PFSK-1 (cell line): Measurements from ENCODE around the gene ANKS1A.

Experiments used
- FOXP2 ChIP-seq: optimal IDR thresholded peaks from 2 replicates; pipeline ENCODE3; 2011; ENCODE audit warnings: borderline replicate concordance, control low read depth, inconsistent platforms; ENCODE audit not compliant: insufficient read depth; ENCODE audit errors: extremely low read length, extremely low read depth
- POLR2AphosphoS5 ChIP-seq: IDR thresholded peaks from 2 replicates; pipeline ENCODE4 v1.6.1; 2012; ENCODE audit warnings: low read depth, mild to moderate bottlenecking, control low read depth, low read length, moderate library complexity
- REST ChIP-seq, 2 experiments: IDR thresholded peaks; 2 replicates each; pipeline versions ENCODE4 v1.6.1 to v1.8.0; 2011 to 2012; ENCODE audit warnings: low read depth in 2 of 2, low read length in 2 of 2, control low read depth in 1 of 2, inconsistent platforms in 1 of 2, mild to moderate bottlenecking in 1 of 2, moderate library complexity in 1 of 2; ENCODE audit not compliant: insufficient read depth in 1 of 2
- SIN3A ChIP-seq: IDR thresholded peaks from 2 replicates; pipeline ENCODE4 v1.6.1; 2012; ENCODE audit warnings: mild to moderate bottlenecking, low read length, moderate library complexity, borderline replicate concordance; ENCODE audit not compliant: insufficient read depth
- TAF1 ChIP-seq: IDR thresholded peaks from 2 replicates; pipeline ENCODE4 v1.6.1; 2012; ENCODE audit warnings: low read length, control low read depth, borderline replicate concordance; ENCODE audit not compliant: insufficient read depth

ANKS1A gene

GRCh38 chr6:34920097-34920496 lies 31.0 kb downstream of the ANKS1A start:
- TF ChIP-seq SIN3A, result no peak
- TF ChIP-seq REST (IDR thresholded peaks at IDR 0.05; ENCODE audit: insufficient read depth in 1 of 2, low read depth in 2 of 2, low read length in 2 of 2), result no peak
- TF ChIP-seq TAF1, result no peak
- no peak for TF ChIP-seq POLR2AphosphoS5
- no peak for TF ChIP-seq FOXP2

GRCh38 chr6:34922177-34922663 lies 33.2 kb downstream of the ANKS1A start:
- no peak for TF ChIP-seq POLR2AphosphoS5
- TF ChIP-seq REST (IDR thresholded peaks at IDR 0.05; ENCODE audit: insufficient read depth in 1 of 2, low read depth in 2 of 2, low read length in 2 of 2), result no peak
- TF ChIP-seq TAF1, result no peak
- TF ChIP-seq FOXP2, result no peak
- no peak for TF ChIP-seq SIN3A

GRCh38 chr6:34924831-34925625 lies 36.0 kb downstream of the ANKS1A start:
- TF ChIP-seq FOXP2 (no peak), SIN3A (no peak), TAF1 (no peak), REST (IDR thresholded peaks at IDR 0.05; ENCODE audit: insufficient read depth in 1 of 2, low read depth in 2 of 2, low read length in 2 of 2) (no peak), POLR2AphosphoS5 (no peak)

- TF ChIP-seq REST (IDR thresholded peaks at IDR 0.05; ENCODE audit: insufficient read depth in 1 of 2, low read depth in 2 of 2, low read length in 2 of 2) (no peak), TAF1 (no peak), SIN3A (no peak), FOXP2 (no peak), POLR2AphosphoS5 (no peak)
Measured at GRCh38 chr6:34926655-34927054, 37.6 kb downstream of the ANKS1A start.

GRCh38 chr6:34928220-34928619 lies 39.2 kb downstream of the ANKS1A start:
- no peak for TF ChIP-seq SIN3A
- TF ChIP-seq TAF1, result no peak
- TF ChIP-seq FOXP2, result no peak
- no peak for TF ChIP-seq REST (IDR thresholded peaks at IDR 0.05; ENCODE audit: insufficient read depth in 1 of 2, low read depth in 2 of 2, low read length in 2 of 2)
- no peak for TF ChIP-seq POLR2AphosphoS5
